DOHH2 (cell line): ENCODE data around the gene ZBTB7B.

Source experiments
- H3F3A ChIP-seq: fragments of 200-600 bp; sonication (generic), shearing (Covaris generic); 2 replicates; pipeline ENCODE4 v1.6.0; 2016; ENCODE audit warnings: antibody characterized with exemption, mild to moderate bottlenecking; ENCODE audit not compliant: control insufficient read depth, insufficient read depth
- H3K27ac ChIP-seq: fragments of 200-600 bp; sonication (generic); 2 replicates; pipeline ENCODE4 v1.5.1; 2014; ENCODE audit warnings: low read depth, mild to moderate bottlenecking, low read length, moderate library complexity
- H3K27me3 ChIP-seq: fragments of 200-600 bp; sonication (generic); 2 replicates; pipeline ENCODE4 v1.6.1; 2014; ENCODE audit warnings: mild to moderate bottlenecking, low read length, mixed read lengths; ENCODE audit not compliant: control insufficient read depth
- H3K36me3 ChIP-seq: fragments of 200-600 bp; sonication (generic); 2 replicates; pipeline ENCODE4 v1.6.1; 2014; ENCODE audit warnings: mild to moderate bottlenecking, low read length, moderate library complexity, mixed read lengths; ENCODE audit not compliant: control insufficient read depth
- H3K4me1 ChIP-seq: fragments of 200-600 bp; sonication (generic); 2 replicates; pipeline ENCODE4 v1.6.1; 2014; ENCODE audit warnings: mild to moderate bottlenecking, low read length, mixed read lengths; ENCODE audit not compliant: control insufficient read depth
- H3K4me2 ChIP-seq: fragments of 200-600 bp; sonication (generic); 2 replicates; pipeline ENCODE4 v1.6.0; 2014; ENCODE audit warnings: mild to moderate bottlenecking, low read length, moderate library complexity
- H3K4me3 ChIP-seq: fragments of 200-600 bp; sonication (generic); 2 replicates; pipeline ENCODE4 v1.5.1; 2014; ENCODE audit warnings: mild to moderate bottlenecking, low read length, mixed read lengths
- H3K79me2 ChIP-seq: fragments of 200-600 bp; sonication (generic); 2 replicates; pipeline ENCODE4 v1.6.1; 2014; ENCODE audit warnings: mild to moderate bottlenecking, low read length, mixed read lengths; ENCODE audit not compliant: control insufficient read depth
- H3K9me2 ChIP-seq: fragments of 200-600 bp; sonication (generic); replicated peaks from 2 replicates; pipeline ENCODE4 v1.6.1; 2014; ENCODE audit warnings: mild to moderate bottlenecking, low read length, mixed read lengths; ENCODE audit not compliant: control insufficient read depth
- H3K9me3 ChIP-seq: fragments of 200-600 bp; sonication (generic); 2 replicates; pipeline ENCODE4 v1.6.1; 2014; ENCODE audit warnings: antibody characterized with exemption, low read length, mixed read lengths; ENCODE audit not compliant: control insufficient read depth, insufficient read depth
- H4K20me1 ChIP-seq: fragments of 200-600 bp; sonication (generic); 2 replicates; pipeline ENCODE4 v1.6.0; 2014; ENCODE audit warnings: low read depth, mild to moderate bottlenecking, antibody characterized with exemption, low read length, moderate library complexity; ENCODE audit not compliant: control insufficient read depth, insufficient read depth
- CTCF ChIP-seq: fragments of 200-600 bp; sonication (generic); IDR thresholded peaks from one replicate; pipeline ENCODE4 v1.5.1; 2014; ENCODE audit warnings: antibody characterized with exemption, mild to moderate bottlenecking, low read depth, low read length; ENCODE audit not compliant: poor library complexity, severe bottlenecking
- EZH2phosphoT487 ChIP-seq: fragments of 200-600 bp; sonication (generic); IDR thresholded peaks from 2 replicates; pipeline ENCODE4 v1.6.1; 2017; ENCODE audit warnings: borderline replicate concordance, mild to moderate bottlenecking, antibody characterized with exemption, low read length, moderate library complexity, mixed read lengths

ZBTB7B gene

GRCh38 chr1:155064111-155064831, 61.7 kb downstream of the ZBTB7B start:
- Histone ChIP-seq H3K9me2 (no peaks in the 10 kb centered on the region), H3K4me1 (peaks cover 46% of the 10 kb centered on the region), H3K27ac (peak overlapping the region; percentile 56; the same call in 1 of the 2 replicates), H3K36me3 (peaks cover 31% of the 10 kb centered on the region), H3K9me3 (no peaks in the 10 kb centered on the region), H3K4me2 (peak overlapping the region; percentile 95), H4K20me1 (peaks cover 10% of the 10 kb centered on the region; the same call in 1 of the 2 replicates), H3K27me3 (no peaks in the 10 kb centered on the region), H3K4me3 (peak overlapping the region; percentile 95), H3K79me2 (peaks cover 19% of the 10 kb centered on the region), H3F3A (peaks cover 4% of the 10 kb centered on the region; the same call in 1 of the 2 replicates)
- TF ChIP-seq CTCF (no peak), EZH2phosphoT487 (no peak)

GRCh38 chr1:155064832-155065429, 62.3 kb downstream of the ZBTB7B start:
- Histone ChIP-seq H4K20me1 (peaks cover 10% of the 10 kb centered on the region; the same call in 1 of the 2 replicates), H3K27me3 (no peaks in the 10 kb centered on the region), H3K79me2 (peaks cover 19% of the 10 kb centered on the region), H3K9me2 (no peaks in the 10 kb centered on the region), H3K36me3 (peaks cover 36% of the 10 kb centered on the region), H3K9me3 (no peaks in the 10 kb centered on the region), H3K4me2 (peak overlapping the region; percentile 95), H3K4me1 (peaks cover 53% of the 10 kb centered on the region), H3K4me3 (peak overlapping the region; percentile 95), H3K27ac (no peak overlapping the region), H3F3A (peaks cover 4% of the 10 kb centered on the region; the same call in 1 of the 2 replicates)
- no peak for TF ChIP-seq EZH2phosphoT487
- no peak for TF ChIP-seq CTCF

GRCh38 chr1:155066777-155067176, 64.2 kb downstream of the ZBTB7B start:
- Histone ChIP-seq H3K4me2 (peak overlapping the region; percentile 38; the same call in 1 of the 2 replicates), H3K27ac (no peak overlapping the region), H4K20me1 (0 out of 2 replicates have a peak, but pooled peaks cover 3% of the 10 kb centered on the region), H3K4me1 (peaks cover 65% of the 10 kb centered on the region), H3F3A (peaks cover 10% of the 10 kb centered on the region), H3K4me3 (no peak overlapping the region), H3K9me3 (no peaks in the 10 kb centered on the region), H3K27me3 (no peaks in the 10 kb centered on the region), H3K79me2 (peaks cover 19% of the 10 kb centered on the region), H3K9me2 (no peaks in the 10 kb centered on the region), H3K36me3 (peaks cover 39% of the 10 kb centered on the region)
- no peak for TF ChIP-seq EZH2phosphoT487
- no peak for TF ChIP-seq CTCF
